Suprapubic skin (tissue), 4 donors: ENCODE data around the gene LRRC55.

Experiments
- EP300 ChIP-seq: sonication (generic); formaldehyde crosslinking; IDR thresholded peaks from one replicate; pipeline ENCODE4 v1.6.1; 2017; ENCODE audit warnings: antibody characterized with exemption
- POLR2A ChIP-seq, 2 donors: fragments of 450-650 bp; IDR thresholded peaks; one replicate each; pipeline ENCODE4 v1.6.1; 2017; ENCODE audit warnings: antibody characterized with exemption in 2 of 2, mild to moderate bottlenecking in 2 of 2, moderate library complexity in 2 of 2
- POLR2AphosphoS5 ChIP-seq, 3 donors: sonication (generic); formaldehyde crosslinking; IDR thresholded peaks; one replicate each; pipeline ENCODE4 v1.6.1; 2017; ENCODE audit warnings: antibody characterized with exemption in 3 of 3

- TF ChIP-seq POLR2A (IDR thresholded peaks at IDR 0.05) (no peak), POLR2AphosphoS5 (IDR thresholded peaks at IDR 0.05) (no peak), EP300 (no peak)
These were observed 20.4 kb upstream of the LRRC55 start for GRCh38 chr11:57161351-57161750.
